ENCODE results near the gene COASY.

- TF ChIP-seq SUZ12 (IDR thresholded peaks at IDR 0.05; ENCODE audit: extremely low read depth, insufficient read depth, insufficient read length) (no peak), YY1 (IDR thresholded peaks at IDR 0.05; ENCODE audit: insufficient read depth, insufficient read length) (no peak), ZNF274 (IDR thresholded peaks at IDR 0.05; ENCODE audit: low read depth, low read length) (no peak)
These were observed 41.4 kb downstream of the COASY start for GRCh38 chr17:42603318-42603717.
